KMS-11 (cell line): ENCODE data around the gene TEX35.

Source experiments
- H2AFZ ChIP-seq: fragments of 200-600 bp; sonication (generic); 2 replicates; pipeline ENCODE4 v1.6.1; 2016; ENCODE audit warnings: antibody characterized with exemption, mixed run types, low read depth
- H3K27ac ChIP-seq: fragments of 200-600 bp; sonication (generic); 2 replicates; pipeline ENCODE4 v1.6.1; 2016; ENCODE audit warnings: mild to moderate bottlenecking, mixed run types
- H3K27me3 ChIP-seq: fragments of 200-600 bp; sonication (generic); 2 replicates; pipeline ENCODE4 v1.6.1; 2017; ENCODE audit warnings: mild to moderate bottlenecking, low read depth, mixed run types, moderate library complexity; ENCODE audit not compliant: insufficient read depth
- H3K36me3 ChIP-seq: fragments of 200-600 bp; sonication (generic); 2 replicates; pipeline ENCODE4 v1.6.1; 2017; ENCODE audit warnings: mild to moderate bottlenecking, mixed run types; ENCODE audit not compliant: insufficient read depth
- H3K4me1 ChIP-seq: fragments of 200-600 bp; sonication (generic); 2 replicates; pipeline ENCODE4 v1.6.1; 2016; ENCODE audit warnings: mild to moderate bottlenecking, low read depth, mixed run types; ENCODE audit not compliant: poor library complexity, severe bottlenecking
- H3K4me2 ChIP-seq: fragments of 200-600 bp; sonication (generic); 2 replicates; pipeline ENCODE4 v1.7.0; 2016; ENCODE audit warnings: mild to moderate bottlenecking, mixed run types
- H3K4me3 ChIP-seq: fragments of 200-600 bp; sonication (generic); IDR thresholded peaks from 2 replicates; pipeline ENCODE4 v1.6.1; 2017; ENCODE audit warnings: low read depth, low read length, mixed read lengths; ENCODE audit not compliant: insufficient read depth
- H3K79me2 ChIP-seq: fragments of 200-600 bp; sonication (generic); 2 replicates; pipeline ENCODE4 v1.6.1; 2016; ENCODE audit warnings: low read depth, mixed run types; ENCODE audit not compliant: insufficient read depth
- H3K9ac ChIP-seq: fragments of 200-600 bp; sonication (generic); 2 replicates; pipeline ENCODE4 v1.6.1; 2016; ENCODE audit warnings: mild to moderate bottlenecking, mixed run types
- H4K20me1 ChIP-seq: fragments of 200-600 bp; sonication (generic); 2 replicates; pipeline ENCODE4 v1.6.1; 2016; ENCODE audit warnings: mild to moderate bottlenecking, mixed run types; ENCODE audit not compliant: insufficient read depth
- TF ChIP-seq, protein P1 (sequence below): fragments of 200-600 bp; sonication (generic); conservative IDR thresholded peaks from 2 replicates; pipeline ENCODE4 v1.6.1; 2017; ENCODE audit warnings: low read depth, mild to moderate bottlenecking, antibody characterized with exemption, low read length, moderate library complexity, mixed read lengths

TEX35 gene

DNA sequence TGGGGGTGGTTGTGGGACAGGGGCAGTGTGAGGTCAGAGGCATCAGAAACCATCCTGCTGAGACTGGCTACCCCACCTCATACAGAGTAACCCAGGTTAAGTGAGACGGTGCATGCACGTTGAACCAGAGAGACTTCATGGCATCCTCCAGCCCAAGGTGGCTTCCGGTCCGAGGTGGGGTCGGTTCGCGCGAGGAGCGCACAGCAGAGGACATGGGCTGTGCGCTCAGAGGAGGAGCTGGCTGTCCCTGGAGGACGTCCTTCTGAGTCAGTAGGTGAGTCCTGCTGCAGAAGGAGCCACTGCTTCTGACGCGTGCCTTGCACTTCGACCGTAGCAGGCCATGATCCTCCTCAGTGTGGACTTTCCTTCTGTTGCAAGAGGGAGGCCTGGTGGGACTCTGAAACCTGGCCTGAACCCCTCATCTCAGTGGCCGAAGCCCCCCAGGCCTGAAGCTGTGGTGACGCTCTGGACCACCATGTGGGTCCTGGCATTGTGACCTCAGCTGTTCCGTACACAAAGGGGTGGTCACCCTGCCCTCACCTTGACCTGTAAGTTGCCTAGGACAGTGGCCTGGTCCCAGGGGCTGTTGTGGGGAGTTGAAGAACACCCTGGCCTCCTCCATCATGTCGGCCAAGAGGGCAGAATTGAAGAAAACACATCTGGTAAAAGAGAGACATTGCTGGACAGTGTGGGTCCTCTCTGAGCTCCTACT is at the start of gene TEX35:
TSS of gene TEX35 (plus strand) at position 544 of the 712 bp plus-strand sequence. CDS start at position 624, 80 bp downstream.
- Histone ChIP-seq H3K27ac (no peak within 1 kb of the TSS), H3K4me2 (no peak within 1 kb of the TSS), H3K9ac (no peak within 1 kb of the TSS), H4K20me1 (no peaks in the 10 kb centered on the region), H2AFZ (no peak within 1 kb of the TSS), H3K79me2 (no peaks in the 10 kb centered on the region), H3K36me3 (no peaks in the 10 kb centered on the region), H3K27me3 (no peaks in the 10 kb centered on the region), H3K4me3 (no peak within 1 kb of the TSS), H3K4me1 (no peaks in the 10 kb centered on the region)
- TF ChIP-seq, protein P1, sequence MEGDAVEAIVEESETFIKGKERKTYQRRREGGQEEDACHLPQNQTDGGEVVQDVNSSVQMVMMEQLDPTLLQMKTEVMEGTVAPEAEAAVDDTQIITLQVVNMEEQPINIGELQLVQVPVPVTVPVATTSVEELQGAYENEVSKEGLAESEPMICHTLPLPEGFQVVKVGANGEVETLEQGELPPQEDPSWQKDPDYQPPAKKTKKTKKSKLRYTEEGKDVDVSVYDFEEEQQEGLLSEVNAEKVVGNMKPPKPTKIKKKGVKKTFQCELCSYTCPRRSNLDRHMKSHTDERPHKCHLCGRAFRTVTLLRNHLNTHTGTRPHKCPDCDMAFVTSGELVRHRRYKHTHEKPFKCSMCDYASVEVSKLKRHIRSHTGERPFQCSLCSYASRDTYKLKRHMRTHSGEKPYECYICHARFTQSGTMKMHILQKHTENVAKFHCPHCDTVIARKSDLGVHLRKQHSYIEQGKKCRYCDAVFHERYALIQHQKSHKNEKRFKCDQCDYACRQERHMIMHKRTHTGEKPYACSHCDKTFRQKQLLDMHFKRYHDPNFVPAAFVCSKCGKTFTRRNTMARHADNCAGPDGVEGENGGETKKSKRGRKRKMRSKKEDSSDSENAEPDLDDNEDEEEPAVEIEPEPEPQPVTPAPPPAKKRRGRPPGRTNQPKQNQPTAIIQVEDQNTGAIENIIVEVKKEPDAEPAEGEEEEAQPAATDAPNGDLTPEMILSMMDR = no peak

- H4K20me1 ChIP-seq = no peaks in the 10 kb centered on the region
Measured at GRCh38 chr1:178464141-178464540, 48.8 kb upstream of the TEX35 start.

DNA sequence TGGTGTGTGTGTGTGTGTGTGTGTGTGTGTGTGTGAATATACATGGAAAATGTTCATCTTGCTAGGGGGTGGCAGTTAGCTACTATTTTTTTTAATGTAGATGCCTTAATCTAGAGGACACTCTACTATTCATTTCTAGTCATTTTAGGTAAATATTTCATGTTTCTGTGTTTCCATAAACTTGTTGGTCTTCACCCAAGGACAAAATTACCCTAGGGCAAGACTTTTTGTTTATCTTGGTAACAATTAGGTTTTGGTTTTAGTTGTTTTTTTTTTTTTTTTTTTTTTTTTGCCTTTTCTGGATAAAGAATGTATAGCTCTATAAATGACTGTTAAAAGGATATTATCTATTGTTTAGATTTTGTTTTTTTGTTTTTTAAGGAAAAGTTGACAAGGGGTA is 48.3 kb upstream of the TEX35 start:
- Histone ChIP-seq H2AFZ (no peak overlapping the region), H3K79me2 (no peaks in the 10 kb centered on the region), H3K9ac (no peak overlapping the region), H3K27me3 (no peaks in the 10 kb centered on the region), H3K4me3 (no peak overlapping the region), H3K27ac (no peak overlapping the region), H3K4me2 (no peak overlapping the region), H4K20me1 (no peaks in the 10 kb centered on the region), H3K4me1 (no peaks in the 10 kb centered on the region), H3K36me3 (no peaks in the 10 kb centered on the region)
- TF ChIP-seq, protein P1 = no peak

More at GRCh38 chr1:178464141-178464540, 48.8 kb upstream of the TEX35 start:
- Histone ChIP-seq H3K4me1 (no peaks in the 10 kb centered on the region), H2AFZ (no peak overlapping the region), H3K27me3 (no peaks in the 10 kb centered on the region), H3K27ac (no peak overlapping the region), H3K4me2 (no peak overlapping the region), H3K4me3 (no peak overlapping the region), H3K9ac (no peak overlapping the region), H3K36me3 (no peaks in the 10 kb centered on the region), H3K79me2 (no peaks in the 10 kb centered on the region)
- TF ChIP-seq, protein P1 = no peak

DNA sequence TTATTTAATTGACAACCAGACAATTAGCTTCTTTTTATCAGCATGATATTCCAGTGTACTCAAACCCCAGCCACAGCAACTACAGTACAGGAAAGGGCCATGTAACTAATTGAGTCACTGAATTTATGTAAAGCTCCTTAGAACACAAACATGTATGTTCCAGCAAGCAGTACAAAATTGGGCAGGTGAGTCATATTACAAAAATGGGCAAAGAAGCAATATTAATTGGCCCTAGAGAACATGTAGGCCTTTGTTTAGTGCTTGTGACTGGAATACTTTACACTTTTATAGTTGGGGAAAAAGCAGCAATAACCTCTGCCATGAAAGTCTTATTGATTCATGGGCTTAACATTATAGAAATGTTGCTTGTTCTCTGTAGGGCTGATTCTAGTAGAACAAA is 47.9 kb upstream of the TEX35 start:
- Histone ChIP-seq H3K4me1 (no peaks in the 10 kb centered on the region), H3K27me3 (no peaks in the 10 kb centered on the region)

More for the DNA sequence above, 47.9 kb upstream of the TEX35 start:
- no peaks in the 10 kb centered on the region for H3K79me2 ChIP-seq
- H2AFZ ChIP-seq = no peak overlapping the region
- no peaks in the 10 kb centered on the region for H3K36me3 ChIP-seq
- H3K4me3 ChIP-seq = no peak overlapping the region
- TF ChIP-seq, protein P1 = no peak
- no peaks in the 10 kb centered on the region for H4K20me1 ChIP-seq
- no peak overlapping the region for H3K9ac ChIP-seq
- H3K4me2 ChIP-seq = no peak overlapping the region
- no peak overlapping the region for H3K27ac ChIP-seq
